ENCODE measurements around the gene CES5A. TPM values are rescaled to one million over a fixed set of nuclear protein-coding genes. Genes with fewer than 3 reads are reported as not detected.

The CES5A gene
- polyA plus RNA-seq, 2 of the 4 experiments (the other 2 are of a cell fraction): not detected

DNA sequence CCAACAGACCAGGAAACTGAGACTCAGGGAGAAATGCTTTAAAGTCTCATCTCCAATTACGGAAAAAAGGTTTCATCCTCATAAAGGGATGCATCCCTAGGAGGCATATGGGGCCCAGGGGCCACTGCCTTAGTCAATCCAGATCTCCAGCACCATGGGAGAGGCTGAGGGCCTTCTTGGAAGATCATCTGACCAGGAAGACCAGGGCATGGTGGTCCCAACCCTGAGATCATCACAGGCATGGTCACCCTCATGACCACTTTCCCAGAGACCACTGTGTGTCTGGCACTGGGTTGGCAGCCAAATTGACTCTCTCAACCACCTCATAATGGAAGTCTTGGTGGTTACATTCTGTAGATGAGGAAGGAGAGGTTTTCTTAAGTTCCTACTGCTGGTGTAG, 23.4 kb upstream of the CES5A start (continued):
- TF ChIP-seq HOXB5 (CRISPR knock-in tag; IDR thresholded peaks at IDR 0.05) (no peak), JUN (IDR thresholded peaks at IDR 0.05) (no peak), BCL3 (IDR thresholded peaks at IDR 0.05) (no peak)

- TF ChIP-seq CBX2 (IDR thresholded peaks at IDR 0.05; ENCODE audit: borderline replicate concordance, low read depth) (no peak), SMC3 (IDR thresholded peaks at IDR 0.05) (no peak), KDM5A (IDR thresholded peaks at IDR 0.05) (no peak), FOXS1 (CRISPR knock-in tag; IDR thresholded peaks at IDR 0.05) (no peak), NPAS2 (CRISPR knock-in tag; IDR thresholded peaks at IDR 0.05; ENCODE audit: borderline replicate concordance) (no peak), MYC (IDR thresholded peaks at IDR 0.05; ENCODE audit: borderline replicate concordance, low read length) (no peak), BCL3 (IDR thresholded peaks at IDR 0.05) (no peak), ESRRA (IDR thresholded peaks at IDR 0.05; ENCODE audit: borderline replicate concordance, low read length) (no peak), HEYL (CRISPR knock-in tag; IDR thresholded peaks at IDR 0.05) (no peak)
Observed at GRCh38 chr16:55892821-55893220, 17.6 kb upstream of the CES5A start.

DNA sequence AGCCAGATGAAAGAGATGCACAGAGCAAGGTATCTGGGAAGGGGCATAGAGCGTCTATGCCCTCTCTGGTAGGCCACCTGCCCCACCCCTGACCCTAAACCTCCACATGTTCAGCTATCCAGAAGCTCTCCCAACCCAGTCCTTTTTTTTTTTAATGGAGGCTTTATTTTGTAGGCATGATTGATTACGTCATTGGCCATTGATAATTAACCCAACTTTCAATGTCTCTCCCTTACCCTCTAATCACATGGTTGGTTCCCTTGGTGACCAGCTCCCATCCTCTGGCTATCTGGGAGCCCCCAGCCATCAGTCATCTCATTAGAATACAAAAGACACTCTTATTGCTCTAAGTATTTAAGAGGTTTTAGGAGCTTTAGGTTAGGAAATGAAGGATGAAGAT, 14.3 kb upstream of the CES5A start:
- Histone ChIP-seq H3K4me1 (no peaks in the 10 kb centered on the region), H3K27ac (no peak overlapping the region), H3K9me3 (0 out of 3 replicates have a peak, but pooled peaks cover 2% of the 10 kb centered on the region), H3K4me2 (no peak overlapping the region), H3K4me3 (no peak overlapping the region)
- FAIRE-seq: no peak
- TF ChIP-seq NPAS2 (CRISPR knock-in tag; IDR thresholded peaks at IDR 0.05; ENCODE audit: borderline replicate concordance) (no peak), BCL3 (IDR thresholded peaks at IDR 0.05) (no peak), SMC3 (IDR thresholded peaks at IDR 0.05) (no peak), PBX3 (IDR thresholded peaks at IDR 0.05) (no peak), ZC3H11A (IDR thresholded peaks at IDR 0.05) (no peak), ZSCAN20 (CRISPR knock-in tag; IDR thresholded peaks at IDR 0.05) (no peak), MYC (IDR thresholded peaks at IDR 0.05; ENCODE audit: borderline replicate concordance, low read length) (no peak)
- TF ChIP-seq, protein P1, sequence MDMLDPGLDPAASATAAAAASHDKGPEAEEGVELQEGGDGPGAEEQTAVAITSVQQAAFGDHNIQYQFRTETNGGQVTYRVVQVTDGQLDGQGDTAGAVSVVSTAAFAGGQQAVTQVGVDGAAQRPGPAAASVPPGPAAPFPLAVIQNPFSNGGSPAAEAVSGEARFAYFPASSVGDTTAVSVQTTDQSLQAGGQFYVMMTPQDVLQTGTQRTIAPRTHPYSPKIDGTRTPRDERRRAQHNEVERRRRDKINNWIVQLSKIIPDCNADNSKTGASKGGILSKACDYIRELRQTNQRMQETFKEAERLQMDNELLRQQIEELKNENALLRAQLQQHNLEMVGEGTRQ (IDR thresholded peaks at IDR 0.05): no peak
- ChIA-PET POLR2A (no interaction called here), CTCF (no interaction called here)
- 6% methylated on average over 2 of the region's 2 CpGs for WGBS (ENCODE audit: missing lambda C conversion rate)
- ATAC-seq: no peak
- DNase-seq (ENCODE audit: low read depth in 1 of 2, low spot score in 1 of 2): no peak

More at GRCh38 chr16:55892821-55893220, 17.6 kb upstream of the CES5A start:
- Histone ChIP-seq H3K9me3 (0 out of 3 replicates have a peak, but pooled peaks cover 2% of the 10 kb centered on the region), H3K4me1 (no peaks in the 10 kb centered on the region), H3K4me2 (no peak overlapping the region), H3K4me3 (no peak overlapping the region), H3K27ac (no peak overlapping the region)
- 2% methylated on average over 2 of the region's 2 CpGs for WGBS (ENCODE audit: missing lambda C conversion rate)
- ATAC-seq (no peak), DNase-seq (ENCODE audit: low read depth in 1 of 2, low spot score in 1 of 2) (no peak), FAIRE-seq (no peak)
- ChIA-PET POLR2A (no interaction called here), CTCF (no interaction called here)

GRCh38 chr16:55888546-55888945, 13.4 kb upstream of the CES5A start:
- ChIA-PET POLR2A (no interaction called here), CTCF (no interaction called here)
- H3K4me1 ChIP-seq: no peaks in the 10 kb centered on the region
- 0 out of 3 replicates have a peak, but pooled peaks cover under 1% of the 10 kb centered on the region for H3K9me3 ChIP-seq
- TF ChIP-seq RAD21 (conservative IDR thresholded peaks at IDR 0.05 in 1 of 2, IDR thresholded peaks at IDR 0.05 in 1 of 2) (no peak), RFX5 (IDR thresholded peaks at IDR 0.05) (no peak), SMC3 (IDR thresholded peaks at IDR 0.05) (no peak), CHD2 (IDR thresholded peaks at IDR 0.05; ENCODE audit: low read length, partially characterized antibody) (no peak), EP300 (IDR thresholded peaks at IDR 0.05) (no peak)
- DNase-seq (ENCODE audit: low read depth in 1 of 2, low spot score in 1 of 2): no peak
- no peak overlapping the region for H3K27ac ChIP-seq
- no peak for FAIRE-seq
- no peak for ATAC-seq
- no peak overlapping the region for H3K4me2 ChIP-seq
- 18% methylated on average over 2 of the region's 2 CpGs for WGBS (ENCODE audit: missing lambda C conversion rate)
- H3K4me3 ChIP-seq: no peak overlapping the region
